GM12872 (cell line): ENCODE data around the gene DAB1.

Source experiments
- TF ChIP-seq, protein P1 (sequence below): IDR thresholded peaks from 3 replicates; pipeline ENCODE4 v1.5.1; 2011; ENCODE audit warnings: low read depth, mild to moderate bottlenecking, low read length, moderate library complexity; ENCODE audit not compliant: insufficient read depth

Gene DAB1

DNA sequence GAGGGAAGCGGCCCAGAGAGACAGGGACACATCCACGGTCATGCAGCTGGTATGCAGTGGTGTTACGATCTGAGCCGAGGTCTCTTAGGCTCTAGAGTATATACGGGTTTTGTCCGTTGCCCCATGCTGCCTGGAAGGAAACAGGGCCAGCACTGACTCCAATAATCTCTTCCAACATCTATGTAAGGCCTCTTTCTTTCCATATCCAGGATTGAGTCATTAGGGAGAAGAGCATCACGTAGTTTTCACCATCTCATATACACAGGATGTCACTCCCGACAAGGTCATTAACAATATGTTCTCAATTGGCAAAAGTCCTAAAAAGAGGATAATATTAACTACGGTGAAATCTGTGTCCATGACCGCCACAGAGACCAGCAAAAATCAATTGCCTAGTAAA lies 462.4 kb downstream of the DAB1 start:
- TF ChIP-seq, protein P1, sequence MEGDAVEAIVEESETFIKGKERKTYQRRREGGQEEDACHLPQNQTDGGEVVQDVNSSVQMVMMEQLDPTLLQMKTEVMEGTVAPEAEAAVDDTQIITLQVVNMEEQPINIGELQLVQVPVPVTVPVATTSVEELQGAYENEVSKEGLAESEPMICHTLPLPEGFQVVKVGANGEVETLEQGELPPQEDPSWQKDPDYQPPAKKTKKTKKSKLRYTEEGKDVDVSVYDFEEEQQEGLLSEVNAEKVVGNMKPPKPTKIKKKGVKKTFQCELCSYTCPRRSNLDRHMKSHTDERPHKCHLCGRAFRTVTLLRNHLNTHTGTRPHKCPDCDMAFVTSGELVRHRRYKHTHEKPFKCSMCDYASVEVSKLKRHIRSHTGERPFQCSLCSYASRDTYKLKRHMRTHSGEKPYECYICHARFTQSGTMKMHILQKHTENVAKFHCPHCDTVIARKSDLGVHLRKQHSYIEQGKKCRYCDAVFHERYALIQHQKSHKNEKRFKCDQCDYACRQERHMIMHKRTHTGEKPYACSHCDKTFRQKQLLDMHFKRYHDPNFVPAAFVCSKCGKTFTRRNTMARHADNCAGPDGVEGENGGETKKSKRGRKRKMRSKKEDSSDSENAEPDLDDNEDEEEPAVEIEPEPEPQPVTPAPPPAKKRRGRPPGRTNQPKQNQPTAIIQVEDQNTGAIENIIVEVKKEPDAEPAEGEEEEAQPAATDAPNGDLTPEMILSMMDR, result no peak

DNA sequence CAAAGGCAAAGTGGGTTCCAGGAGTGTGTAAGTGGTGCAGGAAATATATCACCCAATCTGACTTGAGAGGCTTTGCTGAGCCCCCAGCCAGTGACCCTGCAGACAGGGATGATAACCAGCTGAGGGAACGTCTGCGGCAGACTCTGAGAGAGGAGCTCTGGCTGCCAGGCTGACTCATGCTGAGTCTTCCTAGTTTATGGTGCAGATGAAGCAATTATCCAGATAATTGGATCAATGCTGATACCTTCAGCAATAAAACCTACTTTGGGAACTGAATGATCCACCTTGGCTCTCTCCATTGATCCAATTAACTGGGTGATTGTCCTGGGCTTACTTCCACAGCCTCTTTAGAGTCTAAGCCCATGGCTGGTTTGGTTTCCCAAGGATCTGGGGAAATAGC lies 465.3 kb downstream of the DAB1 start:
- TF ChIP-seq, protein P1, result no peak

DNA sequence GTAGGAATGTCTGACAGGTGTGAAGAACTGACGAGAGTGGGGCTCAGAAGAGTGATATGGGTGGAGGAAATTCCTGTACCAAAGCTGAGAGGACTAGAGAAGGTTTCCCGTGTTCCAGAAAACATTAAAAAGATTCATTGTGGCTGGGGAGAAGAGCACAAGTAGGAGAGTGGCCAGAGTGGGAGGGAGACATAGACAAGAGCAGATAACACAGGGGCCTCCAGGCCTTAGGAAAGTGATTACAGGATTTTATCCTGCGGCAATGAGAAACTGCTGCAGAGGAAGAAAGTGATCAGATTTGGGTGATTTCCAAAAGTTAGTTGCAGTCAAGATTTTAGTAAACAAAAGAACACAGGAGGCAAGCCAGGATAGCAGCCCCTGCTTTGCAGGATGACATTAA lies 465.9 kb downstream of the DAB1 start:
- TF ChIP-seq, protein P1, result no peak

DNA sequence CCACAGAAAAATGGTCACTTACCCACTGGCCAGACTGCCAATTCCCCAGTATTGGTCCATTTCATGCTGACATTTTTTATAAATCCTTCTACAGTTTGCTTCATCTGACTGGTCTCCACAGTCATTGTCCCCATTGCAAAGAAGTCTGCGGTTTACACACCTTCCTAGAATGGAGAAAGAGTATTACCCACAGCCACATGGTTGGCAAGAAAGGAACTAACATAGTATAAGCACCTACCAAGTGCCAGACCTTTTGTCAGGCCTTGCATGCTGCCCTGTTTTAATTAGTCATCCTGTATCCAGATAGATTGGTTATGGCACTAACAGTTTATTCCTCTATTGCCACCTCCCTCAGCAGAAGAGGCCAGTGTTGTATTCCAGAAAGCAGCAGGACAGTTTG lies 469.2 kb downstream of the DAB1 start:
- TF ChIP-seq, protein P1, result no peak

DNA sequence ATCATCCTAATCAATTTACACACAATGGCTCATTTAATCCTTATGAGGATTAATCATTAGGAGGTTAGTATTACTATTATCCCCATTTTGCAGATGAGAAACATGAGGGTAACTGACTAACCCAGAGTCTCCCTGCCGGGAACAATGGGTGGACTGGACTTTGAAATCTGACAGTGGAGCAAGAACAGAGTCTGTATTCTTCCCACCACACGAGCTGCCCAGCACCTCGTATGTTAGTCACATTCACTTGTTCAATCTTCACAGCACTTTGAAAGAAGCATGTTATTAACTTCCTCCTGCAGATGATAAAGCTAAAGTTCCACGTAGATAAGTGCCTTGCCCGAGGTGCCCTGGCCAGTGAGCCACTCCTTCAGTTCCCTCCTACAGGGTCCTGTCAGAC lies 470.5 kb downstream of the DAB1 start:
- TF ChIP-seq, protein P1, result no peak

DNA sequence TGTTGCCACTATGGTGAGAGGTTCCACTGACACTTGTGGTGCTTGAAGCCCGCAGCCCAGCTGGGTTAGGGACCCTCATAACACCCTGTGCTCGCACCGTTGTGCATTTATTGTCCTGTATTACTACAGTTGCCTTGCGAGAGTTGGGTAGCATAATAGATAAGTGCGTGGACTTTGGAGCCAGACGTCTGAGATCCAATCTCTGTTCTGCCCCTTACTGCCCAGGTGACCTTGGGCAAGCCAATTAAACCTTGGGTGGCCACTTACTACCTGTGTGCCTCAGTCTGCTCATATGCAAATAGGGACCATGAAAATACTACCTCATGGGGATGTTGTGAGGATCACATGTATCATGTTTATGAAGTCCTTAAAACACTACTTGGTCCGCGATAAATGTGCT lies 471.4 kb downstream of the DAB1 start:
- TF ChIP-seq, protein P1, result no peak

DNA sequence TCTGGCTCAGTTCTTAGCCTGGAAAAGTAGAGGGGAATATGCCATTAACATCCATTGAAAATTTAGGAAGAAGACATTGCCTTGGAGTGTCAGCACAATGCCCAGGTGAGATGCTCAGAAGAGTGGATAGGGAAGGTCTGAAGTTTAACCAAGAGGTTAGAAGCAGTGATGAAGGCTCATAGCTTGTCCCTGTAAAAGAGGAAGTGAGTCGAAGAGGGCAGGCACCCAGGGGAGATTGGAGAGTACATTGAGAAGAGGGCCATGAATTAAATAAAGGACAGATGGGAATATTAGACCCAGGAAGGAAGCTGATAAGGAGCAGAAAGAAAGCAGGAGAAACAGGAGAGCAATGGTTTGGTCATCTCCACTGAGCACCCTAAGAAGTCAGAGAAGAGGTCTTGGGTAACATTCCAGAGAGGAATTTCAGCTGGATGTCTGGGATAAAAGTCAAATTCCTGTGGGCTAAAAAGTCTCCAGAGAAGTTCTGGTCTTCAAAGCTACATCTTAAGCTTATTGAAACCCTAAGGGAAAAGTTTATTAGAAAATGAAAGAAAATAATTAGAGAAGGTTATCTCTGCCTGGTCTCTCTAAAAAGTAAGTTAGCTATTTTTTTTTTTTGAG lies 475.3 kb downstream of the DAB1 start:
- TF ChIP-seq, protein P1, result no peak
